ENCODE measurements around the gene PHACTR4. TPM values are rescaled to one million over a fixed set of nuclear protein-coding genes. Genes with fewer than 3 reads are reported as not detected.
"Not testable (repeated sequence)": the region's sequence is repeated elsewhere in the genome, so short reads cannot be mapped to it uniquely, and the experiment has no call there.

Gene PHACTR4
- total and polyA plus RNA-seq, 9 donors: 10.3 to 33.0 (median 27.0) TPM

- not testable (repeated sequence) for H3K9me3 ChIP-seq (replicated peaks; ENCODE audit: control insufficient read depth, low read depth, low read length); H3K27me3 ChIP-seq (ENCODE audit: control insufficient read depth, insufficient read depth, low read length); H3K4me3 ChIP-seq (ENCODE audit: low read length); DNase-seq; H3K36me3 ChIP-seq (ENCODE audit: control insufficient read depth, insufficient read depth, low read length); H3K27ac ChIP-seq (ENCODE audit: low read length)
- 98% methylated on average over 6 of the region's 15 CpGs for WGBS (ENCODE audit: insufficient coverage)
- H3K4me1 ChIP-seq (ENCODE audit: control insufficient read depth, insufficient read depth, low read length): peaks cover 13% of the 10 kb centered on the region
Measured at GRCh38 chr1:28368608-28369007, 932 bp upstream of the PHACTR4 start.

- DNase-seq: peak; percentile 47
- peak overlapping the region; percentile 97 for H3K27ac ChIP-seq (ENCODE audit: low read length)
- H3K4me3 ChIP-seq (ENCODE audit: low read length): peak overlapping the region; percentile 95
- 78% methylated on average over 13 of the region's 32 CpGs for whole genome bisulfite sequencing (ENCODE audit: insufficient coverage)
- no peaks in the 10 kb centered on the region for H3K9me3 ChIP-seq (replicated peaks; ENCODE audit: control insufficient read depth, low read depth, low read length)
- no peaks in the 10 kb centered on the region for H3K27me3 ChIP-seq (ENCODE audit: control insufficient read depth, insufficient read depth, low read length)
- H3K4me1 ChIP-seq (ENCODE audit: control insufficient read depth, insufficient read depth, low read length): peaks cover 13% of the 10 kb centered on the region
- no peaks in the 10 kb centered on the region for H3K36me3 ChIP-seq (ENCODE audit: control insufficient read depth, insufficient read depth, low read length)
Measured at GRCh38 chr1:28370239-28371009, 884 bp downstream of the PHACTR4 start.

- no peaks in the 10 kb centered on the region for H3K9me3 ChIP-seq (replicated peaks; ENCODE audit: control insufficient read depth, low read depth, low read length)
- WGBS (ENCODE audit: insufficient coverage): 100% methylated on average over 2 of the region's 5 CpGs
- H3K4me3 ChIP-seq (ENCODE audit: low read length): no peak overlapping the region
- H3K36me3 ChIP-seq (ENCODE audit: control insufficient read depth, insufficient read depth, low read length): no peaks in the 10 kb centered on the region
- H3K27me3 ChIP-seq (ENCODE audit: control insufficient read depth, insufficient read depth, low read length): no peaks in the 10 kb centered on the region
- H3K4me1 ChIP-seq (ENCODE audit: control insufficient read depth, insufficient read depth, low read length): peaks cover 13% of the 10 kb centered on the region
- DNase-seq: no peak
- H3K27ac ChIP-seq (ENCODE audit: low read length): no peak overlapping the region
Measured at GRCh38 chr1:28371010-28371377, 1.5 kb downstream of the PHACTR4 start.

GRCh38 chr1:28373450-28373849 lies 3.9 kb downstream of the PHACTR4 start:
- 77% methylated on average over 4 of the region's 7 CpGs for WGBS (ENCODE audit: insufficient coverage)
- H3K27me3 ChIP-seq (ENCODE audit: control insufficient read depth, insufficient read depth, low read length); H3K4me3 ChIP-seq (ENCODE audit: low read length); H3K36me3 ChIP-seq (ENCODE audit: control insufficient read depth, insufficient read depth, low read length); DNase-seq; H3K27ac ChIP-seq (ENCODE audit: low read length); H3K9me3 ChIP-seq (replicated peaks; ENCODE audit: control insufficient read depth, low read depth, low read length): not testable (repeated sequence)
- H3K4me1 ChIP-seq (ENCODE audit: control insufficient read depth, insufficient read depth, low read length): peaks cover 13% of the 10 kb centered on the region

GRCh38 chr1:28374297-28374696 lies 4.8 kb downstream of the PHACTR4 start:
- Histone ChIP-seq H3K4me3 (ENCODE audit: low read length) (no peak overlapping the region), H3K27me3 (ENCODE audit: control insufficient read depth, insufficient read depth, low read length) (no peaks in the 10 kb centered on the region), H3K9me3 (replicated peaks; ENCODE audit: control insufficient read depth, low read depth, low read length) (no peaks in the 10 kb centered on the region), H3K27ac (ENCODE audit: low read length) (no peak overlapping the region), H3K36me3 (ENCODE audit: control insufficient read depth, insufficient read depth, low read length) (no peaks in the 10 kb centered on the region), H3K4me1 (ENCODE audit: control insufficient read depth, insufficient read depth, low read length) (peaks cover 11% of the 10 kb centered on the region)
- WGBS (ENCODE audit: insufficient coverage): no CpG with 5 or more reads among the region's 2 CpGs
- no peak for DNase-seq

- not testable (repeated sequence) for H3K4me1 ChIP-seq (ENCODE audit: control insufficient read depth, insufficient read depth, low read length); H3K27ac ChIP-seq (ENCODE audit: low read length); DNase-seq; H3K4me3 ChIP-seq (ENCODE audit: low read length); H3K27me3 ChIP-seq (ENCODE audit: control insufficient read depth, insufficient read depth, low read length); H3K9me3 ChIP-seq (replicated peaks; ENCODE audit: control insufficient read depth, low read depth, low read length); H3K36me3 ChIP-seq (ENCODE audit: control insufficient read depth, insufficient read depth, low read length)
- 91% methylated on average over 4 of the region's 11 CpGs for WGBS (ENCODE audit: insufficient coverage)
Measured at GRCh38 chr1:28375598-28375997, 6.1 kb downstream of the PHACTR4 start.

GRCh38 chr1:28376195-28376594 lies 6.7 kb downstream of the PHACTR4 start:
- H3K4me3 ChIP-seq (ENCODE audit: low read length); H3K9me3 ChIP-seq (replicated peaks; ENCODE audit: control insufficient read depth, low read depth, low read length); H3K36me3 ChIP-seq (ENCODE audit: control insufficient read depth, insufficient read depth, low read length); H3K27me3 ChIP-seq (ENCODE audit: control insufficient read depth, insufficient read depth, low read length); H3K27ac ChIP-seq (ENCODE audit: low read length); H3K4me1 ChIP-seq (ENCODE audit: control insufficient read depth, insufficient read depth, low read length); DNase-seq: not testable (repeated sequence)
- WGBS (ENCODE audit: insufficient coverage): 100% methylated on average over 2 of the region's 2 CpGs

- Histone ChIP-seq H3K4me3 (ENCODE audit: low read length) (no peak overlapping the region), H3K27ac (ENCODE audit: low read length) (no peak overlapping the region), H3K27me3 (ENCODE audit: control insufficient read depth, insufficient read depth, low read length) (no peaks in the 10 kb centered on the region), H3K4me1 (ENCODE audit: control insufficient read depth, insufficient read depth, low read length) (no peaks in the 10 kb centered on the region), H3K9me3 (replicated peaks; ENCODE audit: control insufficient read depth, low read depth, low read length) (peaks cover 2% of the 10 kb centered on the region), H3K36me3 (ENCODE audit: control insufficient read depth, insufficient read depth, low read length) (no peaks in the 10 kb centered on the region)
- WGBS (ENCODE audit: insufficient coverage): 97% methylated on average over 5 of the region's 5 CpGs
- no peak for DNase-seq
Measured at GRCh38 chr1:28378906-28379305, 9.4 kb downstream of the PHACTR4 start.

- WGBS (ENCODE audit: insufficient coverage): no CpG with 5 or more reads among the region's 1 CpG
- DNase-seq: no peak
- Histone ChIP-seq H3K36me3 (ENCODE audit: control insufficient read depth, insufficient read depth, low read length) (no peaks in the 10 kb centered on the region), H3K27ac (ENCODE audit: low read length) (no peak overlapping the region), H3K9me3 (replicated peaks; ENCODE audit: control insufficient read depth, low read depth, low read length) (peaks cover 2% of the 10 kb centered on the region), H3K27me3 (ENCODE audit: control insufficient read depth, insufficient read depth, low read length) (no peaks in the 10 kb centered on the region), H3K4me3 (ENCODE audit: low read length) (no peak overlapping the region), H3K4me1 (ENCODE audit: control insufficient read depth, insufficient read depth, low read length) (no peaks in the 10 kb centered on the region)
Measured at GRCh38 chr1:28380394-28380793, 10.9 kb downstream of the PHACTR4 start.

- not testable (repeated sequence) for H3K4me1 ChIP-seq (ENCODE audit: control insufficient read depth, insufficient read depth, low read length); H3K36me3 ChIP-seq (ENCODE audit: control insufficient read depth, insufficient read depth, low read length); H3K4me3 ChIP-seq (ENCODE audit: low read length); DNase-seq; H3K27ac ChIP-seq (ENCODE audit: low read length); H3K9me3 ChIP-seq (replicated peaks; ENCODE audit: control insufficient read depth, low read depth, low read length); H3K27me3 ChIP-seq (ENCODE audit: control insufficient read depth, insufficient read depth, low read length)
- 100% methylated on average over 2 of the region's 4 CpGs for WGBS (ENCODE audit: insufficient coverage)
Measured at GRCh38 chr1:28383785-28384184, 14.2 kb downstream of the PHACTR4 start.
